ENCODE measurements around the gene MLF2.

DNA sequence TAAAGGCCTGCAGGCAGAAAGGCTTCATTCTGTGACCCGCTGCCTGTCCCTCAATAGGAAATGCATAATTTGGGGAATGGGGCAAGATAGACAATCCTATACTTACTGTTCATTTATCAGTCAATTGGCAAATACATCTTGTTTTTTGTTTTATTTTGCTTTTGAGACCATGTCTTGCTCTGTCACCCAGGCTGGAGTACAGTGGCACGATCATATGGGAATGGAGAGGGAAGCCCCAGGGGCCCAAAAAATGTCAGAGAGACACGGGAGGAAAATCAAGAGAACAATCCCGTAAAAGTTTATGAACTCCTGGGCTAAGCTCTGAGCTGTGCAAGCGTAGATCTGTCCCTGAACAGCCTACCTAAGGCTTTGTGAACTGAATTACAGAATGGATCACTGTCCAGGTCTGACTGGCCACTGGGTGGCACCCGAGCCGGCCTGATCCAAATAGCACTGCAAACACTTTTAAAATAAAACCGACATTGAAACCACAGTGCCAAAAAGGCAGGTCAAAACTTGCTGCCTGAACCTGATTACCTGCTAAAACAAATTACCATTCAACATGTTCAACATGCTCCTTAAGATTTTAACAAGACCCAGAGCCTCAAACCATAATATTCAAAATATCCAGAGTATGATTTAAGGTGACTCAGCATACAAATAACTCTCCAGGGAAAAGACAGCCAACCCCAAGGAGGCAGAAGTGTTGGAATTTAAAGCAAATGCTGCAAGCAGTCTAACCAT is 17.3 kb downstream of the MLF2 start:
- TF ChIP-seq CTCF (IDR thresholded peaks at IDR 0.05) (peak; percentile 46 to 78 (median 61)), POLR2A (IDR thresholded peaks at IDR 0.05) (no peak), EP300 (IDR thresholded peaks at IDR 0.05) (no peak)

All from tibial nerve (tissue), 4 donors.